Mammary epithelial cell (primary cell): ENCODE data around the gene TMEM259.

Experiments used
- CTCF ChIP-seq, 2 donors: IDR thresholded peaks in 1 of 2; conservative IDR thresholded peaks in 1 of 2; 2 replicates each; pipeline ENCODE4 v1.5.1; 2011 to 2012; ENCODE audit warnings: inconsistent platforms in 2 of 2, low read length in 2 of 2, mild to moderate bottlenecking in 2 of 2, control low read depth in 1 of 2, low read depth in 1 of 2; ENCODE audit not compliant: insufficient read depth in 1 of 2; ENCODE audit errors: extremely low read depth in 1 of 2
- EZH2 ChIP-seq: IDR thresholded peaks from 2 replicates; pipeline ENCODE4 v1.6.1; 2012; ENCODE audit warnings: low read length, inconsistent platforms, borderline replicate concordance

GRCh38 chr19:988510-988909 is 32.4 kb downstream of the TMEM259 start:
- TF ChIP-seq EZH2 (no peak), CTCF (conservative IDR thresholded peaks at IDR 0.05 in 1 of 2, IDR thresholded peaks at IDR 0.05 in 1 of 2; ENCODE audit: extremely low read depth in 1 of 2, insufficient read depth in 1 of 2, low read depth in 1 of 2, low read length in 2 of 2) (no peak)
